H1 (cell line): ENCODE measurements around the gene ALDH1A3.

Source experiments
- CHD2 ChIP-seq: IDR thresholded peaks from 2 replicates; pipeline ENCODE4 v1.6.1; 2012; ENCODE audit warnings: low read length, improper control_type of control experiment
- EZH2 ChIP-seq: fragments of 200-600 bp; sonication (generic); IDR thresholded peaks from 2 replicates; pipeline ENCODE4 v1.7.1; 2012; ENCODE audit warnings: low read depth, mild to moderate bottlenecking, moderate library complexity, low read length, inconsistent platforms; ENCODE audit not compliant: severe bottlenecking
- POLR2A ChIP-seq, 2 experiments: IDR thresholded peaks; 1 replicate in 1 of 2; 2 replicates in 1 of 2; pipeline ENCODE4 v1.6.1; 2011; ENCODE audit warnings: low read depth in 2 of 2, low read length in 2 of 2, mild to moderate bottlenecking in 2 of 2; ENCODE audit errors: control extremely low read depth in 1 of 2
- POLR2AphosphoS5 ChIP-seq: IDR thresholded peaks from 2 replicates; pipeline ENCODE4 v1.6.1; 2011; ENCODE audit warnings: low read depth, low read length
- SRF ChIP-seq: IDR thresholded peaks from 2 replicates; pipeline ENCODE4 v1.6.1; 2011; ENCODE audit warnings: mild to moderate bottlenecking, low read depth, low read length, moderate library complexity
- TF ChIP-seq, protein P1 (sequence below), 3 experiments: IDR thresholded peaks; 1 replicate in 2 of 3; 2 replicates in 1 of 3; pipeline versions ENCODE4 v1.5.1 to v1.6.1; 2011; ENCODE audit warnings: low read length in 3 of 3, mild to moderate bottlenecking in 3 of 3, inconsistent platforms in 2 of 3, low read depth in 1 of 3, moderate library complexity in 1 of 3; ENCODE audit not compliant: insufficient read depth in 1 of 3; ENCODE audit errors: control extremely low read depth in 1 of 3
- TF ChIP-seq, protein P2 (sequence below): IDR thresholded peaks from 2 replicates; pipeline ENCODE4 v1.6.1; 2012; ENCODE audit warnings: inconsistent platforms
- TF ChIP-seq, protein P3 (sequence below): IDR thresholded peaks from 2 replicates; pipeline ENCODE4 v1.6.1; 2012; ENCODE audit warnings: low read length, inconsistent platforms

DNA sequence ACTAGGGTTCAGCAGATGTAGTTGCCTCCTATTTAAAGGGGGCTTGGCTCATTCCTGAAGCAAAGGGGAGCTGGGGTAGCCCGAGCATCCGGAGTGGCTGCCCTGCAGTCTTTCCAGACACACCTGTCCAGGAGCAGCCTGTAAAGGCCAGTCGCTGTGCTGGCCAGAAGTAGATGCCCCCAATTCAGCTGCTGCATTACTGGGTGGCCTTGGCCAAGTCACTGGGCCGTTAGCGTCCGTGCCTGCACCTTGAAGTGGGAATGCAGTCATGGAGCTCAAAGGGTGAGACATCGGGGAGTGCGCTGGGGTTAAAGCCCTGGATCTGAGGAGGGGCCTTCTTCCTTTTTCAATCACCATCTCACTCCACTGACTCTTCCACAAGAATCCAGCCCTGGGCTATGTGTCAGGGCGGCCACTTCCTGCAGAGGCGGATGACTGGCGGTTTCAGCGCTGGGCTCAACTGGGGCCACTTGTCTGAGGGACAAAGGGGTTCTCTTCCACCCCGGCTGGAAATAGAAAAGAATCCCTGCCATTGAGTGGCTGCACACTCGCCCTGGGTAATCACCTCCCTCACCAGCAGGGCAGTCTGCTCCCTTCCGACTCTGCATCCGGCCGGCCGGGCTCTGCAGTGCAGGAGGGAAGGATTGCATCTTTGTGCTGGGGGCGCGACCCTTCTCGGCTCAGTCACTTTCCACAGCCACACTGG is 11.8 kb downstream of the ALDH1A3 start:
- TF ChIP-seq, protein P1, sequence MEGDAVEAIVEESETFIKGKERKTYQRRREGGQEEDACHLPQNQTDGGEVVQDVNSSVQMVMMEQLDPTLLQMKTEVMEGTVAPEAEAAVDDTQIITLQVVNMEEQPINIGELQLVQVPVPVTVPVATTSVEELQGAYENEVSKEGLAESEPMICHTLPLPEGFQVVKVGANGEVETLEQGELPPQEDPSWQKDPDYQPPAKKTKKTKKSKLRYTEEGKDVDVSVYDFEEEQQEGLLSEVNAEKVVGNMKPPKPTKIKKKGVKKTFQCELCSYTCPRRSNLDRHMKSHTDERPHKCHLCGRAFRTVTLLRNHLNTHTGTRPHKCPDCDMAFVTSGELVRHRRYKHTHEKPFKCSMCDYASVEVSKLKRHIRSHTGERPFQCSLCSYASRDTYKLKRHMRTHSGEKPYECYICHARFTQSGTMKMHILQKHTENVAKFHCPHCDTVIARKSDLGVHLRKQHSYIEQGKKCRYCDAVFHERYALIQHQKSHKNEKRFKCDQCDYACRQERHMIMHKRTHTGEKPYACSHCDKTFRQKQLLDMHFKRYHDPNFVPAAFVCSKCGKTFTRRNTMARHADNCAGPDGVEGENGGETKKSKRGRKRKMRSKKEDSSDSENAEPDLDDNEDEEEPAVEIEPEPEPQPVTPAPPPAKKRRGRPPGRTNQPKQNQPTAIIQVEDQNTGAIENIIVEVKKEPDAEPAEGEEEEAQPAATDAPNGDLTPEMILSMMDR (IDR thresholded peaks at IDR 0.05; ENCODE audit: control extremely low read depth in 1 of 3, insufficient read depth in 1 of 3, low read depth in 1 of 3, low read length in 3 of 3) = peak in 2 of 3 experiments; percentile 6 to 13; a peak in 2 of 4 replicates
- TF ChIP-seq, protein P2, sequence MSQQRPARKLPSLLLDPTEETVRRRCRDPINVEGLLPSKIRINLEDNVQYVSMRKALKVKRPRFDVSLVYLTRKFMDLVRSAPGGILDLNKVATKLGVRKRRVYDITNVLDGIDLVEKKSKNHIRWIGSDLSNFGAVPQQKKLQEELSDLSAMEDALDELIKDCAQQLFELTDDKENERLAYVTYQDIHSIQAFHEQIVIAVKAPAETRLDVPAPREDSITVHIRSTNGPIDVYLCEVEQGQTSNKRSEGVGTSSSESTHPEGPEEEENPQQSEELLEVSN = no peak
- no peak for TF ChIP-seq SRF
- no peak for TF ChIP-seq CHD2
- TF ChIP-seq POLR2A (IDR thresholded peaks at IDR 0.05; ENCODE audit: control extremely low read depth in 1 of 2, low read depth in 2 of 2, low read length in 2 of 2) = no peak
- no peak for TF ChIP-seq POLR2AphosphoS5
- TF ChIP-seq EZH2 = no peak
- TF ChIP-seq, protein P3, sequence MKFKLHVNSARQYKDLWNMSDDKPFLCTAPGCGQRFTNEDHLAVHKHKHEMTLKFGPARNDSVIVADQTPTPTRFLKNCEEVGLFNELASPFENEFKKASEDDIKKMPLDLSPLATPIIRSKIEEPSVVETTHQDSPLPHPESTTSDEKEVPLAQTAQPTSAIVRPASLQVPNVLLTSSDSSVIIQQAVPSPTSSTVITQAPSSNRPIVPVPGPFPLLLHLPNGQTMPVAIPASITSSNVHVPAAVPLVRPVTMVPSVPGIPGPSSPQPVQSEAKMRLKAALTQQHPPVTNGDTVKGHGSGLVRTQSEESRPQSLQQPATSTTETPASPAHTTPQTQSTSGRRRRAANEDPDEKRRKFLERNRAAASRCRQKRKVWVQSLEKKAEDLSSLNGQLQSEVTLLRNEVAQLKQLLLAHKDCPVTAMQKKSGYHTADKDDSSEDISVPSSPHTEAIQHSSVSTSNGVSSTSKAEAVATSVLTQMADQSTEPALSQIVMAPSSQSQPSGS = no peak
